NCI-H146 (cell line): ENCODE measurements around the gene MFAP4.

ENCODE experiments used
- DNase-seq: peaks from one replicate; lab custom pipeline; 2025; lab: John Stamatoyannopoulos, UW

The MFAP4 gene

DNA sequence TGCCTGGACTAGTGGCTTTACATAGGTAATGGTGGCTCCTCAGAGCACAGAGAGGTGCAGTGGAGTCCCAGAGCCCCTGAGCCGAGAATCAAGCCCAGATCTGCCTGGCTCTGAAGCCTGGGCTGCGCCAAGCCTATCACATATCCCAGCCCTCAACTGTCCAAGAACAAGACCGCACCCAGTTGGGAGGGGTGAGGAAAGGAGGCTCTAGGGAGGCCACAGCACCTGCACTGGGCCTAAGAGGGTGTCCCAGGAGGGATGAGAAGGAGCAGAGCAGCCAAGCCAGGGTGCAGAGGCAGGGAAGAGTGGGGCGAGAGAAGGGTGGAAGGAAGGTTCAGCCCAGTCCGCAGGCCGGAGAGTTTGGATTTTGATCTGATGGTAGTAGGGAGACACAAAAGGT lies 23.1 kb upstream of the MFAP4 start:
- DNase-seq: no peak

DNA sequence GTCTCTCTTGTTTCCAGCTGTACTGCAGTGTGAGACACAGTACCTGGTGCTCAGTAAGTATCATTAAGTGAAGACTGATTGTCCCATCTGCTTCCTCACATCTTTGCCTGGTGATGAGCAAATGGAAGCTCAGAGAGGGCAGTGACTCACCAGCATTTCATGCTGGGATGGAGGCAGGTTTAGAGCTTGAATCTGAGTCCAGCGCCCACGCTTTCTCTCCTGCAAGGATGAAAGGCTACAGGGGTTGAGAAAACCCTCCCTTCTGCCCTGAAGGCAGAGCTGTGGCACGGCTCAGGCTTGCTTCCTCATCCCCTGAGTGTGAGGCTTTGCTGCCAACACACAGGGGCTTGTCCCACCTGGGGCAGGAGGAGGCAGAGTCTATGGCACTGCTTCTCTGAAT lies 22.5 kb upstream of the MFAP4 start:
- DNase-seq: no peak

DNA sequence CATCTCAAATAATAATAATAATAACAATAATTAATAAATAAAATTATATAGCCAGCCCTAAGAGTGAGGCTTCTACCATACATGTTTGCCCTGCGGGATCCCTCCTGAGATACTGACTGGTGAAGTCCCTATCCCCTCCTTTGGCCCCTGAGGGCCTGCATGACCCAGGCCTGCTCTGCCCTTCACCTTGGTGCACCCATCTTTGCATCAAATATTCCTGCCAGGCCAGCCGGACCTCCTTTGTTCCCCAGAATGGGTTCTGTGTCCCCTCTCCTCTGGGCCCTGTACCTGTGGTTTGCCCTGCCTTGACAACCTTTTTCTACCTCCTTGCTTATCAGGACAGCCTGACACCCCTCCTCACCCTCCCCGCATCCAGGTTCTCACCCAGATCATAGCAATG lies 22.1 kb upstream of the MFAP4 start:
- no peak for DNase-seq

DNA sequence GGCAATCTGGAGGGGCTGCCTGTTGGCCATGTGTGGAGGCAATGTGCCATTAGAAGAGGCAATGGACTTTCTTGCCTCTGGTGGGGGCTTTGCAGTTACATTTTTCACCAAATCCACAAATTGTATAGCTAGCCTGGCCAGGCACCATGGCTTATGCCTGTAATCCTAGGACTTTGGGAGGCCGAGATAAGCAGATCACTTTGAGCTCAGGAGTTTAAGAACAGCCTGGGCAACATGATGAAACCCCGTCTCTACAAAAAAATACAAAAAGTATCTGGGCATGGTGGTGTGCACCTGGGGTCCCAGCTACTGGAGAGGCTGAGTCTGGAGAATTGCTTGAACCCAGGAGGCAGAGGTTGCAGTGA lies 21.3 kb upstream of the MFAP4 start:
- DNase-seq: no peak

DNA sequence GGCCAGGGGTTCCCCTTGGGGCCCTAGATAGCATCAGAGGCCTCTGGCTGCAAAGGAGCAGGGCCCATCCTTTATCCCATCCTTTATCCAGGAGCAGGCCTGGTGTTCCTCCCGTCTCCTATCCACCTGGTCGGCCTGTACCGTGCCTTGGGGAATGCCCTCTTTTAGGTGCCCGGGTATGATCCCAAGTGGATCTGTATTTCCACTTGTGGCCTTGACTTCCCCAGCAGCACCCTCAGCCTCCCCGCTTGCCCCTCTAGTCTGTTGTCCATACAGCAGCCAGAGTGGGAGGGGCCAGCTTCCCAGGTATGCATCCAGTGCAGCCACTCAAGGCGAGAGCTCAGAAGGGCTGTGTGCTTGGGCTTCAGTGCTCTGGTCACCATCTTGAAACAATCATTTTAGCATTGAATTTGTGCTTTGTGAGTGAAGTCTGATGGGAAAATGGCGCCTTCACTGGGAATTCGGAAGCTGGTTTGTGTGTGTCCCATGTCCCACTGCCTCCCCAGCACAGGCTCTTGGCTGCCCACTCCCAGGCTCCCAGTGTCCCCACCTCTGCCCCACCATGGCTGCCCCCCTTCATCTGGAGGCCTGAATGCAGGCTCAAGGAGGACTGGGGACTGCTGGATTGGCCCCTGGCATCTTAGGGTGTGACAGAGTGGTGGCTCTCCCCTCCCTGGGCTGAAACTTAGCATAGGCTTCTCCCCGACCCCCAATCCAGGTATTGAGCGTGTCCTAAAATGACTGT lies 20.8 kb upstream of the MFAP4 start:
- DNase-seq: no peak

DNA sequence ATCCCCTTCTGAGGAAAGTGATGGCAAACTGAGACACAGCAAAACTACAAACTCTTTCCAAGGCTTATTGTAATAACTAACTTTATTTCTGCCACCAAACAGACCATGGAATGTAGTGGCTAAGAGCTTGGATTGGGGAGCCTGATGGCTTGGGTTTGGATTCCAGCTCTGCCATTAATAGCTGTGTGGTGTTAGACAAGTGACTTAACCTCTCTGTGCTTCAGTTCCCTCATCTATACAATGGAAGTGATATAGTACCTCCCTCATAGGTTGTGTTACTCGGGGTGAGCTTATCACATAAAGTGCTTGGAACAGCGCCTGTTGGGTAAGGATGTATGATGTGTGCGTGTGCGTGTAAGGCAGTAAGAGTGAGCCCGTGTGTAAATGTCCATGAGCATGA lies 18.1 kb upstream of the MFAP4 start:
- no peak for DNase-seq

DNA sequence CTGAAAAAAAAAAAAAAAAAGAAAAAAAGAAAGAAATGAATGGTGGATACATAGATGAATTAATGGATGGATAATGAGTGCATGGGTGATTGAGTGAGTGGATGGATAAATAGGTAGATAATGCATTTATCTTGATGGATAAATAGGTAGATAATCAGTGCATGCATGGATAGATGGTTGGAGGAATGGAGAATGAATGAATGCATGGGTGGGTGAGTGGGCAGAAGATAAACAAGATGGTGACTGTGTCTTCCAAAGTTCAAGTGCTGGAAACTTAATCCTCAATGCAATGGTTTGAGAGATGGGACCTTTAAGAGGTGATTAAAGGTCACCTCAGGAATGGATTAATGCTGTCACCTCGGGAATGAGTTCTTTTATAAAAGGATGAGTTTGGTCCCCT lies 17.3 kb upstream of the MFAP4 start:
- no peak for DNase-seq

DNA sequence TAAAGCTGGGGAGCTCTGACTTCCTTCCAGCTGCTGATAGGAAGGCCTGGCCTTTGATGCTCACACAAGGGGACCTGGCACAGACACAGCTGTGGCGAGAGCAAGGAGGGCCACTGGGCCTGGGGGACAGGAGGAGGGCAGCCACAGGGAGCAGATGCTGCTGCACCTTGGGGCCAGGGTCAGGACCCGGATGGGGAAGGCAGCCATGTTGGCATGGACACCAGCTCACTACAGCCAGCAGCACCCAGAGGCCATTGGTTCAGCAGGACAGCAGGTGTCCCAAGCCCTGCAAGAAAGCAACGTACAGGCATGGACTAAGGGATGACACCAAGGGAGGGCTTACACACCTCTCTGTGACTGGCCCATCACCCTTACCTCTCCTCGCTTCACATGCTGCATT lies 16.0 kb upstream of the MFAP4 start:
- no peak for DNase-seq

DNA sequence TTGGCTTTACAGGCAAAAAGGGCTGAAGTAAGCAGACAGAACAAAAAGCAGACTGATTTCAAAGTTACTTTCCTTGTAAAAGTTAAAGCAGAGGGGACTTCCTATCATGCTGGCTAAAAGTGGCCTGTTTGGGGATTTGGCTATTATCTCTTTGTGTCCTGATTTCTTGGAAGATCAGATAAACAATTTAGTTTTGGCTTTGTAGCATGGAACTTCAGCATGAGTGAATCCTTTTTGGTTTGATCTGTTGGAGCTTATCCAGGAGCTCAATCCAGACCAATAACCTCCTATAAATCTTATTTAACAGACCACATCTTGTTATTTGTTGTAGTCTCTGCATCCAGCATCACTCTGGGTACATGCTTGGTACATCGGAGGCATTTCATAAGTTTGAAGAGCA lies 15.2 kb upstream of the MFAP4 start:
- DNase-seq: no peak

DNA sequence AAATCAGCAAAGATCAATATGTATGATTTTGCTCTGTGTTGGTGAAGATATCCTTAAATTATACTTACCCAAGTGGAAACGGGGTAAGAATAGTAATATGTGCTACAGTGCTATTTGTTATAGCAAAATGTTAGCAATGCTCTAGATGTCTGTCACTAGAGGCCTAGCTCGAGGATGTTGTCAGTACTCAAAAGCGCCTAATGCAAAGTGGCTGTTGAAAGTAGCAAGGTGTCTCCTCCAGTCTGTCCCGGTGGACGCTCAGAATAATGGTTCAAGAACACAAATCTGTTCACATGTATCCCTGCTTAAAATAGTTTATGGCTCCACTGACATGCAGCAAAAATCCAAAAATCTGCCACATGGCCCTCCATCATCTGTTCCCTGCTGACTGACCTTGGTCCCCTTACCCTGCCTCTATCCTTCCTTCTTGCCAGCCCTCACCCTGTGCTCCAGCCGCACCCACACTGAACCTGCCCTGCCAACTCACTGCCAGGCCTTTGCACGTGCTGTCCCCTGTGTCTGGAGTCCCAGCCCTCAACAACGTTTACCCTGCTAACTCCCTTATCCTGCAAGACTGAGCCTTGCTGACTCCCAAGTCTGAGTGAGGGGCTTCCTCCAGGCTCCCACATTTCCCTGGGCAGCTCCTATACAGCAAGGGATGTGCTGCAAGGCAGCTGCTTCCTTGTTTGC lies 14.5 kb upstream of the MFAP4 start:
- no peak for DNase-seq

DNA sequence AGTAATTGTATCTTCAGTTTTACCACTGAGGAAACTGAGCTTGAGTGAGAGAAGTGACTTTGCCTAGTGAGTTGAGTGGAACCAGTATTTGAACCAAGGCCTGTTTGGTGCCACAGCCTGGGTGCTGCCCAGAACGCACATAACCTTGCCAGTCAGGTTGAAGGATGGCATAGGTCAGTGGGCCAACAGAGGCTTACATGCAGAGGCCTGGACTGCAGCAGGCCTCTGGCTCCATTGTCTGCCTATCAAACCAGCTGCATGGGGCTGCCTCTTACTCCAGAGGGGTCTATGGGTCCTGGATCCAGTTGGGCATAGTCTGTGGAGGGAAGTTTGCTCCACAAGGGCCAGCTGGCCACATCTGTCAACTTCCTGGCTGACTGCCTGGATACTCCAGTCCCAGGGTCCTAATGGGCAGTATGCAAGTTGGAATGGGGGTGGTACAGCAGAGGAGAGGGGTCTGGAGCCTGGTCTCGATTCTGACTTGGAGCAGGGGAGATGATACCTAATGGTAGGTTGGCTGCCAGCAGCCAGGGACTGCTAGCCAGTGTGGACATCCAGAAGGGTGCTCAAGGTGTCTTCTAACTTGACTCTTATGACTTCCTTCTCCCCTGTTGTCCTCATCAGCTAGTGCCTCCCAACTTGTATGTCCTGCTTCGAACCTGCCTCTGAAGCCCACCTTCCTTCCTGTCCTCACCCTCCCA lies 12.9 kb upstream of the MFAP4 start:
- DNase-seq: no peak

DNA sequence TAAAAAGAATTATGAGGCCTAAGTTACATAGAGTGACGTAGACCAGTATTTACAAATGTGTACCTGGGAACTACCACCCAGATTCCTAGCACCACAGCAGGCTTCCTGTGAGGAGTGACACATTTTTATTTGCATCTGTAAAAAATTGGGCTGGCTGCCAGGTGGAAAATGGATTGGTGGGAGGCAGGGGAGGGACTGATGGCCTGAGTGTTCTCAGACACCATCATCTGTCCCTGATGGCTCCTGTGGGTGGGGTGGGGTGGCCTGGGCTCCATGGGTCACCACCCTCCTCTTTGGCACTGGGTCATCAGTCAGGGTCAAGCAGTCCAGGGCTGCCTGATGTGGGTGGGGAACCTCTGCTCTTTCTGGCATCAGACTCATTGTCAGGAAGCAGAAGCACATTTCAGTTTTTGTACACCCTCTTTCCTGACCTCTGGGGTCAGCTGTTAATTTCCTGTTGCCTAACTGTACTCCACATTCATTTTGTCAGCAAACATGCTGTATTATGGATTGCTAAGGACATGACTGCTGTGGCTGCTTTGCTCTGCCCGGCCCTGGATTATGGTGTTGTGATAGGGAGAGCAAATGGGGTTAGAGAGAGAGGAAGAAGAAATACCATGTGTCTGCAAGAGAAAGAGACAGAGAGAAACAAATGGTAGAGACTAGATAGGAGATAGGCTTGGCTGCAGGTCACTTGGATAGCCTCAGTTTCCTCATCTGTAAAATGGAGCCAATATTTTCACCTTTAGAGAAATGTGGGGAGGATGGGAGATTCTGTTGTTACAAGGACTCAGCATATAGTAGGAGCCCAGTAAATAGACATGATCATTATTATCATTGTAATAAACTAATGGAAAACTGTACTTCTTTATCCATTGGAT lies 11.6 kb upstream of the MFAP4 start:
- DNase-seq: peak; percentile 67

DNA sequence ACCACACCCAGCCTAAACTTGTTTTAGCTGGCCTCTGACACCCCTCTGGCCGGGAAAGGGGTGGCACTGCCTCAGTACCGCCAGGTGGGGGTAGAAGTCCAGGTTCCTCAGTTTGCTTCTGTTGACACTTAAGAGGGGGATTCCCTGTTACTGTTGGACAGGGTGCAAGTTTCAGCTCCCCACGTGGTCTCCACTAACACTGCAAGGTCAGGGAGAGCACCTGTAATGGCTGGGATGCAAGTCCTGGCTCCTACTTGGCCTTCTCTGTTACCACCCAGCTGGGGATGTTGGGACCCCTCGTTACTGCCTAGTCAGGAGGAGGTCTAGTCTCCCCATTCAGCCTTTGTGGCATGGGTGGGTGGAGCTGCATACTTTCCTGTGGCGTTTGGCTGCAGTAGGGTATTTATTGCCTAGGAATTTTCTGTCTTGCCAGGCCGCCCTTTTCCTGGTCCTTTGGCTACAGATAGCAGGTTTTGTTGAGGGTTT lies 10.6 kb upstream of the MFAP4 start:
- DNase-seq: no peak

DNA sequence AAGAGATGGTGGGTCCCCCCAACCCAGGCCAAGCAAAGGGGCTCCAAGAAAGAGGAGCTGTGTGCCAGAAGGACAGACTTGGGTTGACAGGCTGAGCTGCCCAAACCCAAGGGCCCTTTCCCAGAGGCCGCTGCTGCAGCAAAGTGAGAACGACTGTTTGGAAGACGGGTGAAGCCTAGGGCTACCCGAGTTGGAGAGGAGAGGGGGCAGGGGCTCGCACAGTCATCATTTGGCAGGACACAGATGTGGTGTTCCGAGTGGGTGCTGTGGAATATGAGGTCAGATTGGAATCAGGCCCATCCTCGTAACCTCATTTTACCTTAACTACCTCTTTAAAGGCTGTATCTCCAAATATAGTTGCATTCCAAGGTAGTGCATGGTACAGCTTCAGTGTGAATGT lies 5.3 kb upstream of the MFAP4 start:
- DNase-seq: no peak

DNA sequence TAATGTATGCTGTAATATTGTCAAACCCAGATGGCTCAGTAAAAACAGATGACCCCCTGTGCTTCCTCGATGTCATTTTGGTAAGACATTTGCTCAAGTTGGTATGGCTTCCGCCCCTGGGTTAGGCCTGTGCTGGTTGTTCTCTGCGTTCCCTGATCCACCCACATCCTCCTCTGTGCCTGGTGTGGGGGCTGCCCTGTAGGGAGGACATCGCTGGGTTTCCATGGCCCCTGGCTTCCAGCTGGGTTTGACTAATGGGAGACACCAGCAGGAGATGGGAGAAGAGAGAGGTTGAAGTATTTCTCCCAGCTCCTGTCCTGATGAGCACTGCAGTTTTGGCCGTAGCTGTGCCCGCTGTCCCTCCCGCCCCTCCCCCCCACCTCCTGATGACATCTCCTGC lies 4.4 kb upstream of the MFAP4 start:
- peak; percentile 11 for DNase-seq

DNA sequence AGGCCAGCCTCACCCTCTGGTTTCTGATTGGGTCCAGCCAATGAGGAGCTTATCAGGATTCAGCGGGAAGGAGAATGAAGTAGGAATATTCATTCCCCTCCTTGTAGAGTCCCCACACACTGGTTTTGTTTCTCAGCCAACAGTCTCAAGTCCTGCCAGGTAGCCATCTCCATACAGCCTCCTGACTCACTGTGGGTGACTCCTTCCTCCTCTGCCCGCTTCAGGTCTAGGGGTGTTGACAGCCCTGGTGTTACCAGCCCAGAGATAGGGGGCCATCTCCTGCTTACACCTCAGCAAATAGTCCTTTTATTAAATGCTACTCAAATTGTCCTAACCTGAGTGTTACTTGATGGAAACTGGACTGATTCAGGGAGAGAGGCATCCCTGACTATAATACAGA lies 4.0 kb upstream of the MFAP4 start:
- DNase-seq: no peak

DNA sequence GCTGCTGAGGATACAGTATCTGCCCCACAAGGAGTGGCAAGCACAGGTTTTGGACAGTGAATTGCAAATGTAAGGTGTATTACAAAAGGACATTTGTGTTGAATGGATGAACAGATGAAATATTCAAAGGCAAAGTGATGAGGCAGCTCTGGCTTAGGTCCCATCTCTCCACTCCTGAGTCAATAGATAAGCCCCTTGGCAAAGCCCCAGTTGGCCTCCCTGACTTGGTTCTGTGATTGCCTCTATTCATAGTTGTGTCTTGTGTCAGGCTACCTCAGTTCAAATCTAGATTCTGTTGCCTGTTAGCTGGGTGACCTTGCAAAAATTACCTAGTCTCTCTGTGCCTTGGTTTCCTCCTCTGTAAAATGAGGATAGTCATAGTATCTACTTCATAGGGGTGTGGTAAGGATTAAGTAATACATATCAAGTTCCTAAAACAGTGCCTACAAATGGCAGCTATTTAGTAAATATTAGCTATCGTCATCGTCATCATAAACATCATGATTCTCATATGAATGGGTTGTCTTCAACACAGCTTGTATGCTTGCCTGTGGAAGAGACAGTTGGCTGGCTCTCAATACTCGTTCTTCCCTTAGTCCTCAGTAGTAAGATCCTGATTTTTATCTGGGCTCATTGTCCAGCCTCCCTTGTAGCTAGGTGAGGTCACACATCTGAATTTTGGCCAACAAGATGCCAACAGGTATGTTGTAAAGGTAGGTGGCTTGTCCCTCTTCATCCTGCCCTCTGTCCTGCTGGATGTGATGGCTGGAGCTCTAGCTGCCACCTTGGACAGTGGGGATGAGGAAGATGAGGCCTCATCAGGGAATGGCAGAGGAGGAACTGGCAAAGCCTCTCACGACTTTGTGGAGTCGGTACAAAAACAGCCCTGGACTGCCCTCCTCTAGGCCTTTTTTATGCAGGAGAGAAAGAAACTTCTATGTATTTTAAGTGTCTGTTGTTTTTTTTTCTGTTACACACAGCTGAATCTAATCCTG lies 2.1 kb upstream of the MFAP4 start:
- no peak for DNase-seq

DNA sequence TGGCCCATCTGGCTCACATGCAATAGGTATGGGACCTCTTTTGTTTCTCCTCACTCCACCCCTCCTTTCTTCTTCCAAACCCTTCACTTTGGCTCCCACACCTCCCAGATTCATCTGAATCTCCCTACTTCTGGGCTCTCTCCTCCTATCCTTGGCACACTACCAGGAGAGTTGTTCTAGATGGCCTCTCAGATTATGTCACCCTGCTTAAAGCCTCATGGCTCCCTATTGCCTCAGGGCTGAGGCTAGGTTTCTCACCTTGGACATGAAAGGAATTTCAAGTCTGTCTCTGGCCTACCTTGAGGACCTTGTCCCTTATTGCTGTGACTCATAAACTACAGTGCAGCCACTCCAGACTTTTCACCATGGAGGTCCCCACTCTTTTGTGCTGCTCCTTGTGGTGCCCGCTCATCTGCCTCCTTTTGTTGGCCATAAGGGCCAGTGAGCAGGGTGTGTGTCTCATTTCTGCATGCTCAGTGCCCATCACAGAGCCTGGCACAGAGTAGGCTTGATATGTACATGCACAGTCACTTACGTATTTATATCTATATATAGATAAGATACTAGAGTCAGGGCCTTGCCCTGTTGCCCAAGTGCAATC lies 1.0 kb upstream of the MFAP4 start:
- no peak for DNase-seq

DNA sequence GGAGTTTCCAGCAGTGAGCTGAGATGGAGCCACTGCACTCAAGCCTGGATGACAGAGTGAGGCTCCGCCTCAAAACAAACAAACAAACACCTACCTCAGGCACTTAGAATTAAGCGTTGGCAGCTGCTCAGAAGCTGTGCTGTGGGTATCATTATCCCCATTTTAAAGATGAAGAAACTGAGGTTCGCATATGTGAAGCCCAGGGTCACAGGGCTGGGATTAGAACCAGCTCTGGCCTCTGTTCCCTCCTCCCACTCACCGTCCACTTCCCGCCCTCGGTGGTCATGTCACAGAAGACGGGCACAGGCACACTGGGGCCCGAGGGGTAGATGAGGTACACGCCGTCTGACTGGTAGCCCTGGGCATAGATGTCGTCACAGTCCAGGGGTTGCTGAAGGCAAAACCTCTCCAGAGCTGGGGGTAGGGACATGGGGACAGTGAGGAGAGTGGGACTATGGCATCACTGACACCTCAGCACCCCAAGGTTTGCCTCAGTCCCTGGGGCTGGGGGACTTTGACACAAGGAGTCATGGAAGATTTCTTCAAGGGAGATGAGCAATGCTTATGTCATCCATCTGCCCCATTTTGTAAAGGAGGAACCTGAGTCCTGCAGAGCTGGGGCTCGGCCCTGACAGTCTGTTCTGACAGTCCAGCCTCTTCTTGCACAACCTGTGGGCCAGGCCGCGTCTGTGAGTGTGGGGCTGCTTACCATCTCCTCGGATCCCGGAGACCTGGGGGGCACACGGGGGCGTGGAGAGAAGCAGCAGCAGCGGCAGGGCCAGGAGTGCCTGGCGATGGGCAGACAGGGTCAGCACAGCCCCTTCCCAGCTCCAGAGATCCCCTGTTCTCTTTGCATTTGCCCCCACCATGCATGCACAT lies 700 bp downstream of the MFAP4 start:
- DNase-seq: no peak
